SK-N-SH (cell line): Measurements from ENCODE around the gene OMP. TPM values are rescaled to one million over a fixed set of nuclear protein-coding genes. Genes with fewer than 3 reads are reported as not detected.

Source experiments
- CTCF ChIA-PET: fragments of 300-600, 350-600 bp; formaldehyde crosslinking; extraction: SDS; loops from one replicate; lab custom pipeline; 2021; lab: Yijun Ruan, JAX
- POLR2A ChIA-PET: fragments of 350-600 bp; sonication (Branson Sonifier 250); formaldehyde crosslinking; extraction: SDS; loops from one replicate; lab custom pipeline; 2020; ENCODE audit warnings: antibody characterized with exemption, inconsistent platforms; lab: Yijun Ruan, JAX
- DNase-seq: peaks from one replicate; pipeline ENCODE4 v3.0.0; 2012
- H2AFZ ChIP-seq: fragments of 200-600 bp; sonication (generic); 2 replicates; pipeline ENCODE4 v1.8.1; 2016; ENCODE audit warnings: antibody characterized with exemption, mild to moderate bottlenecking, low read depth
- H3F3A ChIP-seq: fragments of 200-600 bp; sonication (generic); replicated peaks from 2 replicates; pipeline ENCODE3; 2016; ENCODE audit warnings: antibody characterized with exemption, mild to moderate bottlenecking; ENCODE audit not compliant: insufficient read depth
- H3K27ac ChIP-seq, 2 experiments: fragments of 200-500 bp in 1 of 2; fragments of 200-600 bp in 1 of 2; sonication (Bioruptor generic) in 1 of 2; sonication (generic), shearing (Covaris generic) in 1 of 2; 2 replicates each; pipeline versions ENCODE4 v1.5.1 to v1.6.1; 2014 to 2016; ENCODE audit warnings: low read depth in 2 of 2, inconsistent platforms in 1 of 2, low read length in 1 of 2, mild to moderate bottlenecking in 1 of 2, mixed read lengths in 1 of 2
- H3K27me3 ChIP-seq: fragments of 200-600 bp; sonication (generic), shearing (Covaris generic); 2 replicates; pipeline ENCODE4 v1.6.1; 2016; ENCODE audit warnings: mixed run types; ENCODE audit not compliant: insufficient read depth
- H3K36me3 ChIP-seq, 2 experiments: fragments of 200-500 bp in 1 of 2; fragments of 200-600 bp in 1 of 2; sonication (Bioruptor generic) in 1 of 2; sonication (generic) in 1 of 2; replicated peaks in 1 of 2; 2 replicates each; pipeline versions ENCODE3 to v1.5.1; 2014 to 2016; ENCODE audit warnings: low read length in 1 of 2, mild to moderate bottlenecking in 1 of 2; ENCODE audit not compliant: insufficient read depth in 2 of 2, control insufficient read depth in 1 of 2
- H3K4me1 ChIP-seq, 2 experiments: fragments of 200-500 bp in 1 of 2; fragments of 200-600 bp in 1 of 2; sonication (Bioruptor generic) in 1 of 2; sonication (generic), shearing (Covaris generic) in 1 of 2; 2 replicates each; pipeline versions ENCODE4 v1.5.1 to v1.6.1; 2014 to 2016; ENCODE audit warnings: low read depth in 1 of 2, low read length in 1 of 2, mixed run types in 1 of 2; ENCODE audit not compliant: insufficient read depth in 2 of 2, control insufficient read depth in 1 of 2
- H3K4me2 ChIP-seq: fragments of 200-600 bp; sonication (generic), shearing (Covaris generic); 2 replicates; pipeline ENCODE4 v1.6.1; 2017; ENCODE audit warnings: mixed run types
- H3K4me3 ChIP-seq, 2 experiments: fragments of 200-500 bp in 1 of 2; fragments of 200-600 bp in 1 of 2; sonication (Bioruptor generic) in 1 of 2; sonication (generic), shearing (Covaris generic) in 1 of 2; 2 replicates each; pipeline versions ENCODE4 v1.5.1 to v1.8.1; 2014 to 2016; ENCODE audit warnings: low read depth in 2 of 2, inconsistent platforms in 1 of 2, low read length in 1 of 2, mild to moderate bottlenecking in 1 of 2, mixed read lengths in 1 of 2, moderate library complexity in 1 of 2
- H3K79me2 ChIP-seq: fragments of 200-600 bp; sonication (generic); 2 replicates; pipeline ENCODE4 v1.8.1; 2017; ENCODE audit warnings: mild to moderate bottlenecking; ENCODE audit not compliant: insufficient read depth
- H3K9ac ChIP-seq: fragments of 200-600 bp; sonication (generic); 2 replicates; pipeline ENCODE4 v1.6.1; 2017; ENCODE audit warnings: mixed run types
- H3K9me2 ChIP-seq: fragments of 200-600 bp; sonication (generic); 2 replicates; pipeline ENCODE4 v1.6.1; 2017; ENCODE audit warnings: mixed run types
- H3K9me3 ChIP-seq: fragments of 200-600 bp; sonication (generic); 2 replicates; pipeline ENCODE4 v1.6.1; 2017; ENCODE audit warnings: mixed run types, mild to moderate bottlenecking, moderate library complexity
- H4K20me1 ChIP-seq: fragments of 200-600 bp; sonication (generic); 2 replicates; pipeline ENCODE4 v1.6.1; 2017; ENCODE audit warnings: mild to moderate bottlenecking, mixed run types; ENCODE audit not compliant: insufficient read depth
- CHD2 ChIP-seq: fragments of 150-350 bp; IDR thresholded peaks from 2 replicates; pipeline ENCODE4 v1.6.1; 2018; ENCODE audit warnings: low read length; ENCODE audit not compliant: partially characterized antibody
- ELF1 ChIP-seq: IDR thresholded peaks from 2 replicates; pipeline ENCODE4 v1.4.0; 2012
- EP300 ChIP-seq, 2 experiments: IDR thresholded peaks; 2 replicates each; pipeline versions ENCODE4 v1.4.0 to v1.6.1; 2012; ENCODE audit warnings: borderline replicate concordance in 1 of 2, low read depth in 1 of 2, low read length in 1 of 2
- FOSL2 ChIP-seq: IDR thresholded peaks from 2 replicates; pipeline ENCODE4 v1.4.0; 2012; ENCODE audit warnings: low read depth, mild to moderate bottlenecking, moderate library complexity, borderline replicate concordance
- FOXJ3 ChIP-seq: sonication (generic); formaldehyde crosslinking; IDR thresholded peaks from 2 replicates; pipeline ENCODE4 v1.5.1; 2020; ENCODE audit warnings: mild to moderate bottlenecking, missing genetic modification reagents
- FOXM1 ChIP-seq: IDR thresholded peaks from 2 replicates; pipeline ENCODE4 v1.4.0; 2012; ENCODE audit warnings: low read depth, mild to moderate bottlenecking
- GABPA ChIP-seq: IDR thresholded peaks from 2 replicates; pipeline ENCODE4 v1.4.0; 2012; ENCODE audit warnings: low read depth, mild to moderate bottlenecking
- JUND ChIP-seq: IDR thresholded peaks from 2 replicates; pipeline ENCODE4 v1.4.0; 2012
- MEF2A ChIP-seq: IDR thresholded peaks from 2 replicates; pipeline ENCODE4 v1.4.0; 2012; ENCODE audit warnings: low read depth, borderline replicate concordance
- MXI1 ChIP-seq: IDR thresholded peaks from 2 replicates; pipeline ENCODE4 v1.6.1; 2012; ENCODE audit warnings: mild to moderate bottlenecking, low read depth, low read length, improper control_type of control experiment
- NFIC ChIP-seq: IDR thresholded peaks from 2 replicates; pipeline ENCODE4 v1.4.0; 2012; ENCODE audit warnings: borderline replicate concordance
- NRF1 ChIP-seq: IDR thresholded peaks from 2 replicates; pipeline ENCODE4 v1.6.1; 2012; ENCODE audit warnings: low read depth, mild to moderate bottlenecking, low read length
- POLR2AphosphoS5 ChIP-seq: IDR thresholded peaks from 2 replicates; pipeline ENCODE4 v1.6.1; 2012; ENCODE audit warnings: low read depth, low read length
- RFX5 ChIP-seq: IDR thresholded peaks from 2 replicates; pipeline ENCODE4 v1.6.1; 2012; ENCODE audit warnings: mild to moderate bottlenecking, improper control_type of control experiment, low read length
- RXRA ChIP-seq: IDR thresholded peaks from 2 replicates; pipeline ENCODE4 v1.4.0; 2012; ENCODE audit warnings: low read depth, mild to moderate bottlenecking, borderline replicate concordance
- SMC3 ChIP-seq: IDR thresholded peaks from 2 replicates; pipeline ENCODE4 v1.6.1; 2012; ENCODE audit warnings: low read depth, low read length, improper control_type of control experiment
- TCF12 ChIP-seq: IDR thresholded peaks from 2 replicates; pipeline ENCODE4 v1.4.0; 2012
- WGBS: methylation state at CpG from one replicate; pipeline ENCODE4 v1.1.6; 2017; ENCODE audit warnings: low lambda C conversion rate; 5-methylcytosine and 5-hydroxymethylcytosine counted together
- polyA plus RNA-seq, 3 experiments: library from polyadenylated mRNA; depleted of rRNA; stranded (reverse); fragments of >200 nt; gene quantifications; 2 replicates each; pipeline ENCODE4 v1.2.3, GENCODE V29; 2012
- TF ChIP-seq, protein P1 (sequence below): IDR thresholded peaks from 2 replicates; pipeline ENCODE4; 2012
- TF ChIP-seq, protein P2 (sequence below): fragments of 150-350 bp; IDR thresholded peaks from 2 replicates; pipeline ENCODE4 v1.6.1; 2017; ENCODE audit warnings: antibody characterized with exemption, low read length, low read depth, borderline replicate concordance

OMP gene
- polyA plus RNA-seq, 1 of the 3 experiments (the other 2 are of a cell fraction): 0.20 TPM

DNA sequence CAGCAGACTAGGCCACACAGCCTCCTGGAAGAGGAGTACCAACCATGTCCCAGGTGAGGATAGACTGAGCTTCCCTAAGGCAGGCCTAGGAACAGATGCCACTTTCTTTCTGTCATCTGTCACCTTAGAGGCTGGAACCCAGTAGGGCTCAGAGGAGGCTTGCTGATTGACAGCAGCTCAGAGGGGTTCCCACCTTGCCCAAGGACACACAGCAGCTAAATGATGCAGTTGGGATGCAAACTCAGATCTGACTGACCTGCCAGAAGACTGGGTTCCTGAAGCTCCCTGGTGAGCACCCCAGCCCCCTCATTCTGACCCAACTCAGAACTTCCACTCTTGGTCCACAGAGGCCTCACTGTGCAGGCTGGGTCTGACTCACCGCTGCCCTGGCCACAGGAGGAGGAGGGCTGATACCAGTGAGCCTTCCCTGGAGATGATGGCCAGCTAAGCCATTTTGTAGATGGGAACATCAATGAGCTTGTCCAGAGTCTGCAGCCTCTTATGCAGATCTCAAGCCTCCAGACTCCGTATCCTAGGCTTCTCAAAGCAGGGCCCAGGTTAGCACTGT lies 21.9 kb upstream of the OMP start:
- H3F3A ChIP-seq: no peaks in the 10 kb centered on the region
- peaks cover 0 to 30% of the 10 kb centered on the region in 2 experiments; a peak in 1 of 4 replicates for H3K4me1 ChIP-seq
- H2AFZ ChIP-seq: no peak overlapping the region
- H3K36me3 ChIP-seq: peaks cover 0 to 11% of the 10 kb centered on the region in 2 experiments
- H3K9ac ChIP-seq: no peak overlapping the region
- DNase-seq: no peak
- POLR2A ChIA-PET: no interaction called here
- CTCF ChIA-PET: interaction anchor here (3.8 to 4.9 kb wide), 2 partner anchors 11 to 33 kb away, joined by 20 to 54 read pairs; no protein-coding TSS in a partner anchor
- peak overlapping the region in 1 of 2 experiments; percentile 85; a peak in 2 of 4 replicates for H3K27ac ChIP-seq
- no peak overlapping the region for H3K4me2 ChIP-seq
- WGBS: 100% methylated on average over 1 of the region's 2 CpGs
- H3K27me3 ChIP-seq: no peaks in the 10 kb centered on the region
- TF ChIP-seq MXI1: no peak
- no peak for TF ChIP-seq POLR2AphosphoS5
- no peak for TF ChIP-seq TCF12
- TF ChIP-seq NRF1: no peak
- peaks cover 79% of the 10 kb centered on the region for H3K79me2 ChIP-seq
- no peaks in the 10 kb centered on the region for H3K9me3 ChIP-seq
- H3K4me3 ChIP-seq: no peak overlapping the region
- no peaks in the 10 kb centered on the region for H3K9me2 ChIP-seq
- 0 out of 2 replicates have a peak, but pooled peaks cover 9% of the 10 kb centered on the region for H4K20me1 ChIP-seq

DNA sequence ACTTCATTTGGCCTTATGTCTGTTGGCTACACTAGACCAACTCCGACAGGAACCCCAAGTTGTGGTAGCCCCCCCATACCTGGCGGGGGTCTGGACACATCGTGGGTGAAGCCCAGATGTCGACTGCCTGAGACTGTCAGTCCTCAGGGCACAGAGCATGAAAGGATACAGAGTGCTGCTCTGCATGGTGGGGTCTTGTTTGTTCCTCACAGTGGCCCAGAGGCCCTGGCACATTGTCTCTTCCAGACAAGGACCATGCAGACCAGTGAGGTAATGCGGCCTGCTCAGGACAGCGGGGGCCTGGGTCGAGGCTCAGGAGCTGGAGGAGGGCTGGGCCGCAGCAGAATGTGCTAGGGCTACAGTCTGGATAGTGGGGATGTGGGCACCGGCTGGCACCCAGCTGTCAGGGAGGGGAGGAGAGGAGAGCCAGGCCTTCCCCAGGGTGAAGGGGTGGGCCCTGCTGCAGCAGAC lies 21.2 kb upstream of the OMP start:
- H3K9me2 ChIP-seq: no peaks in the 10 kb centered on the region
- H3K4me3 ChIP-seq: no peak overlapping the region
- H3K9me3 ChIP-seq: no peaks in the 10 kb centered on the region
- WGBS: 74% methylated on average over 5 of the region's 9 CpGs
- no peaks in the 10 kb centered on the region for H3K27me3 ChIP-seq
- no peaks in the 10 kb centered on the region for H3F3A ChIP-seq
- H3K9ac ChIP-seq: no peak overlapping the region
- H3K4me1 ChIP-seq: peaks cover 0 to 30% of the 10 kb centered on the region in 2 experiments; a peak in 1 of 4 replicates
- TF ChIP-seq ELF1: no peak
- TF ChIP-seq FOSL2: no peak
- no peak for TF ChIP-seq CHD2
- DNase-seq: peak; percentile 57
- no peak overlapping the region for H2AFZ ChIP-seq
- POLR2A ChIA-PET: interaction anchor here (1.1 to 2.0 kb wide), 2 partner anchors 8 to 15 kb away, joined by 3 to 15 read pairs; partner anchors contain the start of gene CAPN5
- peaks cover 2 to 11% of the 10 kb centered on the region in 2 experiments for H3K36me3 ChIP-seq
- H3K79me2 ChIP-seq: peaks cover 72% of the 10 kb centered on the region
- CTCF ChIA-PET: interaction anchor here (0.7 to 4.9 kb wide), 10 partner anchors 8 to 163 kb away, joined by 3 to 54 read pairs (median 6); no protein-coding TSS in a partner anchor
- H3K4me2 ChIP-seq: no peak overlapping the region
- H3K27ac ChIP-seq: peak overlapping the region in 1 of 2 experiments; percentile 85; a peak in 2 of 4 replicates
- 0 out of 2 replicates have a peak, but pooled peaks cover 9% of the 10 kb centered on the region for H4K20me1 ChIP-seq

DNA sequence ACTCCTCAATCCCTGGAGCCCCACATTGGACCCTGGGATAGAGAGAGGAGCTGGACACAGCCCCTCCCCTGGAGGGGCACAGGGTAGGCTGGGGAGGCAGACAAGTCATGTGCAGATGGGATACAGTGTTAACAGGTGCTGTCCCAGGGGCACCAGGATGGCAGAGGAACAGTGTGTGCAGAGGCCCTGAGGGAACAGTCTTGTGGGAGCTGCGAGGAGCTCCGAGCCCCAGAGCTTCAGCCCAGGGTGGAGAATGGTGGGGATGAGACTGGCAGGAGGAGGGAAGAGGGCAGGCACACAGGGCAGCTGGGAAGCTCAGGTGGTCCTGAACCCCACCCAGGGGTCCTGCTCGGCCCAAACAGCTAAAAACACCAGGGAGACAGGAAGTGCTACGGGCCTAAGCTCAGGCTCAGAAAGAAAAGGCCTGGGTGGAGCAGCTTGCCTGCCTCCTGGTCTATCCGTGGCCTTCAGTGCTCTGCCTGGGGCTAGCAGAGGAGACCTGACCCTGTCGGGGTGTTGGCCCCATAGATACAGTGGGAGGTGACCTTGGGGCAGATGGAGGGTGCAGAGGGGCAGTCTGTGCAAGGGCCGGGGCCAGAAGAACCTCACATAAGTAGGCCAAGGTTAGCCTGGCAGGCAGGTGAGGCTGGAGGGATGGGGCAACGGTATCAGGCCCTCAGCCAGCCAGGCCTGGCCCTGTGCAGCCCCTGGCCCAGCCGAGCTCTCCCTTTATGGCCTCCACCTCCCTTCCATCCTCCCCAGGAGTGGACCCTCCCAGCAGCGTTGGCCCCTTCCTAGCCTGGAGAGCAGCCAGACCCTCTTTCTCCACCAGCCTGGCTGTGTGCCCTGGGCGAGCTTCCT lies 20.4 kb upstream of the OMP start:
- Histone ChIP-seq H4K20me1 (0 out of 2 replicates have a peak, but pooled peaks cover 9% of the 10 kb centered on the region), H3K79me2 (peaks cover 64% of the 10 kb centered on the region), H3K9ac (no peak overlapping the region), H3K4me2 (no peak overlapping the region), H3K27ac (peak overlapping the region in 1 of 2 experiments; percentile 85; a peak in 2 of 4 replicates), H3K36me3 (peaks cover 2 to 11% of the 10 kb centered on the region in 2 experiments), H3K4me1 (peaks cover 0 to 30% of the 10 kb centered on the region in 2 experiments; a peak in 1 of 4 replicates), H3F3A (no peaks in the 10 kb centered on the region), H3K9me3 (no peaks in the 10 kb centered on the region), H2AFZ (no peak overlapping the region), H3K9me2 (no peaks in the 10 kb centered on the region), H3K27me3 (no peaks in the 10 kb centered on the region), H3K4me3 (no peak overlapping the region)
- ChIA-PET CTCF (interaction anchor here (0.7 to 4.9 kb wide), 14 partner anchors 9 to 360 kb away, joined by 3 to 54 read pairs (median 4); no protein-coding TSS in a partner anchor), POLR2A (interaction anchor here (1.1 to 2.0 kb wide), 2 partner anchors 9 to 15 kb away, joined by 3 to 15 read pairs; partner anchors contain the start of gene CAPN5)
- 87% methylated on average over 7 of the region's 11 CpGs for WGBS
- peak; percentile 21 for DNase-seq
- no peak for TF ChIP-seq NFIC
- no peak for TF ChIP-seq JUND
- TF ChIP-seq, protein P1, sequence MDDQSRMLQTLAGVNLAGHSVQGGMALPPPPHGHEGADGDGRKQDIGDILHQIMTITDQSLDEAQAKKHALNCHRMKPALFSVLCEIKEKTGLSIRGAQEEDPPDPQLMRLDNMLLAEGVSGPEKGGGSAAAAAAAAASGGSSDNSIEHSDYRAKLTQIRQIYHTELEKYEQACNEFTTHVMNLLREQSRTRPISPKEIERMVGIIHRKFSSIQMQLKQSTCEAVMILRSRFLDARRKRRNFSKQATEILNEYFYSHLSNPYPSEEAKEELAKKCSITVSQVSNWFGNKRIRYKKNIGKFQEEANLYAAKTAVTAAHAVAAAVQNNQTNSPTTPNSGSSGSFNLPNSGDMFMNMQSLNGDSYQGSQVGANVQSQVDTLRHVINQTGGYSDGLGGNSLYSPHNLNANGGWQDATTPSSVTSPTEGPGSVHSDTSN: no peak
- no peak for TF ChIP-seq RFX5
- no peak for TF ChIP-seq SMC3
- no peak for TF ChIP-seq FOXJ3 (CRISPR knock-in tag)
- TF ChIP-seq, protein P2, sequence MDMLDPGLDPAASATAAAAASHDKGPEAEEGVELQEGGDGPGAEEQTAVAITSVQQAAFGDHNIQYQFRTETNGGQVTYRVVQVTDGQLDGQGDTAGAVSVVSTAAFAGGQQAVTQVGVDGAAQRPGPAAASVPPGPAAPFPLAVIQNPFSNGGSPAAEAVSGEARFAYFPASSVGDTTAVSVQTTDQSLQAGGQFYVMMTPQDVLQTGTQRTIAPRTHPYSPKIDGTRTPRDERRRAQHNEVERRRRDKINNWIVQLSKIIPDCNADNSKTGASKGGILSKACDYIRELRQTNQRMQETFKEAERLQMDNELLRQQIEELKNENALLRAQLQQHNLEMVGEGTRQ: no peak
- TF ChIP-seq EP300 (IDR thresholded peaks at IDR 0.05; ENCODE audit: borderline replicate concordance in 1 of 2, low read depth in 1 of 2, low read length in 1 of 2): no peak
- TF ChIP-seq GABPA: no peak
- no peak for TF ChIP-seq FOSL2
- TF ChIP-seq RXRA: no peak
- no peak for TF ChIP-seq FOXM1
- TF ChIP-seq MEF2A: no peak
